ENCODE results near the gene NAA60.
A peak's percentile ranks its signal among the peaks of the same experiment; 100 is the strongest.

The NAA60 gene
- 21.9 to 53.2 (median 29.0) reads per million in 9 experiments for total RNA-seq

- ATAC-seq (replicated peaks) (peak; percentile 93), DNase-seq (peak; percentile 55 to 63 (median 63))
- Mint-ChIP-seq H3K27ac (peak within 1 kb of the TSS; percentile 92 to 96), H3K9me3 (no peaks in the 10 kb centered on the region), H3K27me3 (no peaks in the 10 kb centered on the region), H3K4me3 (peak within 1 kb of the TSS; percentile 86 to 94), H3K4me1 (ENCODE audit: low read depth in 2 of 2) (peaks cover 4 to 18% of the 10 kb centered on the region in 2 donors), H3K36me3 (ENCODE audit: insufficient read depth) (peaks cover 36% of the 10 kb centered on the region)
These were observed at the start of gene NAA60, which contains the start of gene ZNF597 for GRCh38 chr16:3443108-3444031. Gene NAA60 (plus strand): TSS chr16:3443680. CDS start chr16:3476228, 32,548 bp downstream. Gene ZNF597 (minus strand): TSS chr16:3443504. CDS start chr16:3443153, 351 bp downstream.

- H3K9me3 Mint-ChIP-seq = no peaks in the 10 kb centered on the region
- DNase-seq = no peak
- H3K4me3 Mint-ChIP-seq = peak overlapping the region; percentile 89 to 91
- ATAC-seq (replicated peaks) = no peak
- H3K4me1 Mint-ChIP-seq (ENCODE audit: low read depth in 2 of 2) = peaks cover 35 to 48% of the 10 kb centered on the region in 2 donors
- no peaks in the 10 kb centered on the region for H3K27me3 Mint-ChIP-seq
- H3K27ac Mint-ChIP-seq = peak overlapping the region; percentile 82 to 87
- peaks cover 12% of the 10 kb centered on the region for H3K36me3 Mint-ChIP-seq (ENCODE audit: insufficient read depth)
These were observed 43.1 kb upstream of the NAA60 start for GRCh38 chr16:3400446-3400778.

GRCh38 chr16:3400779-3401688, 42.4 kb upstream of the NAA60 start, which contains the start of the genes ZNF174 and ZSCAN32:
Gene ZNF174 (plus strand): TSS chr16:3401215. CDS start chr16:3402005, 790 bp downstream.
Gene ZSCAN32 (minus strand): TSS chr16:3401004. CDS start chr16:3397557, 3,447 bp downstream.
- peak; percentile 98 to 99 (median 98) for DNase-seq
- peaks cover 0 to 1% of the 10 kb centered on the region in 2 donors for H3K9me3 Mint-ChIP-seq

GRCh38 chr16:3401719-3402397, 41.6 kb upstream of the NAA60 start:
- peak overlapping the region; percentile 82 to 87 for H3K27ac Mint-ChIP-seq
- peaks cover 22% of the 10 kb centered on the region for H3K36me3 Mint-ChIP-seq (ENCODE audit: insufficient read depth)
- DNase-seq = peak in 1 of 3 experiments; percentile 1
- H3K4me1 Mint-ChIP-seq (ENCODE audit: low read depth in 2 of 2) = peaks cover 24 to 38% of the 10 kb centered on the region in 2 donors
- H3K27me3 Mint-ChIP-seq = no peaks in the 10 kb centered on the region
- H3K4me3 Mint-ChIP-seq = peak overlapping the region; percentile 89 to 91
- no peak for ATAC-seq (replicated peaks)
- H3K9me3 Mint-ChIP-seq = peaks cover 0 to 4% of the 10 kb centered on the region in 2 donors

More at GRCh38 chr16:3400779-3401688, 42.4 kb upstream of the NAA60 start, which contains the start of the genes ZNF174 and ZSCAN32:
- peaks cover 16% of the 10 kb centered on the region for H3K36me3 Mint-ChIP-seq (ENCODE audit: insufficient read depth)
- peaks cover 31 to 45% of the 10 kb centered on the region in 2 donors for H3K4me1 Mint-ChIP-seq (ENCODE audit: low read depth in 2 of 2)
- peak within 1 kb of the TSS; percentile 82 to 87 for H3K27ac Mint-ChIP-seq
- H3K27me3 Mint-ChIP-seq = no peaks in the 10 kb centered on the region
- H3K4me3 Mint-ChIP-seq = peak within 1 kb of the TSS; percentile 89 to 91
- peak; percentile 96 for ATAC-seq (replicated peaks)

GRCh38 chr16:3408561-3409197, 34.8 kb upstream of the NAA60 start:
- DNase-seq (no peak), ATAC-seq (replicated peaks) (no peak)
- H3K27me3 Mint-ChIP-seq = no peaks in the 10 kb centered on the region
- peaks cover 0 to 10% of the 10 kb centered on the region in 2 donors for H3K9me3 Mint-ChIP-seq
- peaks cover 24% of the 10 kb centered on the region for H3K36me3 Mint-ChIP-seq (ENCODE audit: insufficient read depth)
- no peak overlapping the region for H3K27ac Mint-ChIP-seq
- H3K4me3 Mint-ChIP-seq = no peak overlapping the region
- peaks cover 1 to 4% of the 10 kb centered on the region in 2 donors for H3K4me1 Mint-ChIP-seq (ENCODE audit: low read depth in 2 of 2)

- Mint-ChIP-seq H3K9me3 (peaks cover 5 to 6% of the 10 kb centered on the region in 2 donors), H3K36me3 (ENCODE audit: insufficient read depth) (peaks cover 7% of the 10 kb centered on the region), H3K27me3 (no peaks in the 10 kb centered on the region), H3K4me3 (no peak overlapping the region), H3K4me1 (ENCODE audit: low read depth in 2 of 2) (no peaks in the 10 kb centered on the region), H3K27ac (no peak overlapping the region)
- DNase-seq (no peak), ATAC-seq (replicated peaks) (no peak)
These were observed 29.6 kb upstream of the NAA60 start for GRCh38 chr16:3413730-3414379.

GRCh38 chr16:3431779-3432219, 11.7 kb upstream of the NAA60 start:
- Mint-ChIP-seq H3K36me3 (ENCODE audit: insufficient read depth) (peaks cover 5% of the 10 kb centered on the region), H3K27ac (peak overlapping the region; percentile 49 to 80), H3K4me1 (ENCODE audit: low read depth in 2 of 2) (peaks cover 10 to 14% of the 10 kb centered on the region in 2 donors), H3K4me3 (peak overlapping the region; percentile 48 to 56), H3K27me3 (no peaks in the 10 kb centered on the region), H3K9me3 (no peaks in the 10 kb centered on the region)
- ATAC-seq (replicated peaks) (peak; percentile 90), DNase-seq (peak; percentile 38 to 44 (median 43))

- Mint-ChIP-seq H3K4me3 (no peak overlapping the region), H3K9me3 (no peaks in the 10 kb centered on the region), H3K36me3 (ENCODE audit: insufficient read depth) (peaks cover 11% of the 10 kb centered on the region), H3K27me3 (peaks cover 0 to 6% of the 10 kb centered on the region in 2 donors), H3K27ac (peak overlapping the region in 1 of 2 donors; percentile 55), H3K4me1 (ENCODE audit: low read depth in 2 of 2) (peaks cover 10 to 16% of the 10 kb centered on the region in 2 donors)
- no peak for DNase-seq
- ATAC-seq (replicated peaks) = no peak
These were observed 9.1 kb upstream of the NAA60 start for GRCh38 chr16:3434373-3434772.

- DNase-seq (no peak), ATAC-seq (replicated peaks) (no peak)
- Mint-ChIP-seq H3K27ac (no peak overlapping the region), H3K4me3 (no peak overlapping the region), H3K9me3 (no peaks in the 10 kb centered on the region), H3K27me3 (peaks cover 0 to 6% of the 10 kb centered on the region in 2 donors), H3K4me1 (ENCODE audit: low read depth in 2 of 2) (peaks cover 4 to 18% of the 10 kb centered on the region in 2 donors), H3K36me3 (ENCODE audit: insufficient read depth) (peaks cover 36% of the 10 kb centered on the region)
These were observed 3.8 kb upstream of the NAA60 start for GRCh38 chr16:3439637-3440036.

GRCh38 chr16:3444032-3444388, 530 bp downstream of the NAA60 start:
- H3K27me3 Mint-ChIP-seq = no peaks in the 10 kb centered on the region
- H3K9me3 Mint-ChIP-seq = no peaks in the 10 kb centered on the region
- peaks cover 4 to 18% of the 10 kb centered on the region in 2 donors for H3K4me1 Mint-ChIP-seq (ENCODE audit: low read depth in 2 of 2)
- peak overlapping the region; percentile 92 to 96 for H3K27ac Mint-ChIP-seq
- peak overlapping the region; percentile 86 to 94 for H3K4me3 Mint-ChIP-seq
- peaks cover 34% of the 10 kb centered on the region for H3K36me3 Mint-ChIP-seq (ENCODE audit: insufficient read depth)
- ATAC-seq (replicated peaks) (peak; percentile 62), DNase-seq (peak in 2 of 3 experiments; percentile 17 to 21)

- H3K36me3 Mint-ChIP-seq (ENCODE audit: insufficient read depth) = peaks cover 20% of the 10 kb centered on the region
- DNase-seq (no peak), ATAC-seq (replicated peaks) (no peak)
- peaks cover 13 to 22% of the 10 kb centered on the region in 2 donors for H3K4me1 Mint-ChIP-seq (ENCODE audit: low read depth in 2 of 2)
- no peak overlapping the region for H3K4me3 Mint-ChIP-seq
- H3K9me3 Mint-ChIP-seq = no peaks in the 10 kb centered on the region
- no peaks in the 10 kb centered on the region for H3K27me3 Mint-ChIP-seq
- no peak overlapping the region for H3K27ac Mint-ChIP-seq
These were observed 10.6 kb downstream of the NAA60 start for GRCh38 chr16:3454093-3454492.

All from effector memory CD8-positive, alpha-beta T cell (primary cell).